Ecto neural progenitor cell (in vitro differentiated cells): Measurements from ENCODE around the gene NFE2.

ENCODE experiments used
- DNase-seq: peaks from one replicate; pipeline ENCODE4 v3.0.0-alpha.2; 2018; ENCODE audit warnings: low spot score

The NFE2 gene

DNA sequence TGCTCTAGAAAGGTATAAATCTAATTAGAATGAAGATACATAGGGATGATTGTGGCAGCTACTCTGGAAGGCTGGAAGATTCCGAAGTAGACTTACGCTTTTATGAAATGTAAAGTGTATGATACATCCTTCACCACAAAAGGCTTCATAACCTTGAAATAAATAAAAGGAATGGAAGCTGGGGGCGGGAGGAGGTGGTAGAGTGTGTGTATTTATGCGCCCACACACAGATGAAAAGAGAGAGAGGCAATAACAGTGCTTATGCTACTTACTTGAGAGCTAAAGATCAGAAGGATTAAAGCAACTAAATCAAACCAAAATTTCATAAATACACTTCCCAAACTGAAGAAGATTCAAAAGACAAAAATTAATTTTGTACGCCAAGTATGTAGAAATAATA is 51.3 kb downstream of the NFE2 start:
- DNase-seq: no peak

DNA sequence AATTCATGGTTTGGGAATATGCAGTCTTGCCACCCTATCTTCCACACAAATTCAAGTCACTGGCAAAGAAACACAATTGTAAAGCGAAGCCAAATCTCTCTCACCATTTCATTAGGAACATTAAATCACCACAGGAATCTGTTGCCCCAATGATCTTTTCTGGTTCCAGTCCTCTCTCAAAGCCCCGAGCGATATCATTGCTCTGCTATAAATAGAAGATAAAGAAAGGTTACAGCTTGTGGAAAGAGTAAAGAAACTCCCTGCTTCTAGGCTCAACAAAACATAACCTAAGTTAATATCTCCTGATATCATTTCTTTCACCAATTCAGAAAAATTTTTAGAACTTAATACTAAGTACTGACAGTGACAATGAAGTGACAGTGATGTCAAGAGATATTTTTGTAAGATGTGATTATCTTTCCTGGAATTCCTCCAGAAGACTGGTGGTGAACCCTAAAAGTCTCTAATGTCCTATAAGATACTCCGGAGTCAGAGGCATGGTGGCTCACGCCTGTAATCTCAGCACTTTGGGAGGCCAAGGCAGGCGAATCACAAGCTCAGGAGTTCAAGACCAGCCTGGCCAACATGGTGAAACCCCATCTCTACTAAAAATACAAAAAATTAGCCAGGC is 54.7 kb downstream of the NFE2 start:
- no peak for DNase-seq
